22Rv1 (cell line): ENCODE results near the gene RPL27.

Experiments
- H3K27ac ChIP-seq: fragments of 450-650 bp; 2 replicates; pipeline ENCODE4 v1.5.1; 2017
- ZFX ChIP-seq: fragments of 450-650 bp; IDR thresholded peaks from 2 replicates; pipeline ENCODE4 v1.6.1; 2017; ENCODE audit warnings: antibody characterized with exemption, borderline replicate concordance
- TF ChIP-seq, protein P1 (sequence below): fragments of 450-650 bp; IDR thresholded peaks from 2 replicates; pipeline ENCODE4 v1.5.1; 2017; ENCODE audit warnings: mild to moderate bottlenecking

The RPL27 gene

DNA sequence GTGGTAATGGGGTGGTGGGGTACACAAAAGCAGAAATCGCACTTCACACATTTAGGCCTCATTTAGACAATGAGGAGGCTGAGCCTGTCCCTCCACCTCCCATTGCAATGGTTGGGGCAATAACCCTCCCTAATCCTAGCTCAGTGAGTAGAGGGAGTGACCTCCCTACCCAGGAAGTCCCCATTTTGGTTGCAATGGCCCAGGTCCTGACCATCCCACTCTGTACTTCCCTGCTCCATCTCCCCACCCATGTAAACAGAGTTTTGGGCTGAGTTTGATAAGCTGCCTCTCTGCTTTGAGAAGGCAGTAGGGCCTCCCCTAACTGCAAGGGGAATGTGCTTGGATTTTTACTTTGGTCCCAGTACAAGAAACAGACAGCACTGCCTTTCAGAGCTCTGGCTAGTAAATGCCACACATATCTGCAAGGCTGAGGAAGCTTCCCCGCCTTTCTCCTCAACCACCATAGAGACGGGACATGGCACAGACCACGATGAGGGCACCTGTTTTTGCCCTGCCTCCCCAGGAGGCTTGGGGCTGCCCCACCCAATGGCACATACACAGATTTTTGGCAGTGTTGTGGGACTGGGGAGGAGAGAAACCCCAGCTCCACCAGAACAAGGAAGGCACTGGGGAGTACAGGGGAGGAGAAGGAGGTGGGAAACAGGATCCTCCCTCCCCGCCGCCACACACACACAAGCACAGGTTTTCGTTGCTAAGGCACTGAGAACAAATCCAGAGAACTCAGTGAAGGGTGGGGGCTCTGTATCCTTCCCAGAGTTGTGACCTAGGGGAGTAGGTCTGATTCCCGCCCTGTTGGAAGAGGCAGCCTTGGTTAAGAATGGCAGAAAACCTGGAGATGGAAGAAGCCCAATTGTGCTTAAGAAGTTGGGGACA, 16.7 kb downstream of the RPL27 start:
- TF ChIP-seq, protein P1, sequence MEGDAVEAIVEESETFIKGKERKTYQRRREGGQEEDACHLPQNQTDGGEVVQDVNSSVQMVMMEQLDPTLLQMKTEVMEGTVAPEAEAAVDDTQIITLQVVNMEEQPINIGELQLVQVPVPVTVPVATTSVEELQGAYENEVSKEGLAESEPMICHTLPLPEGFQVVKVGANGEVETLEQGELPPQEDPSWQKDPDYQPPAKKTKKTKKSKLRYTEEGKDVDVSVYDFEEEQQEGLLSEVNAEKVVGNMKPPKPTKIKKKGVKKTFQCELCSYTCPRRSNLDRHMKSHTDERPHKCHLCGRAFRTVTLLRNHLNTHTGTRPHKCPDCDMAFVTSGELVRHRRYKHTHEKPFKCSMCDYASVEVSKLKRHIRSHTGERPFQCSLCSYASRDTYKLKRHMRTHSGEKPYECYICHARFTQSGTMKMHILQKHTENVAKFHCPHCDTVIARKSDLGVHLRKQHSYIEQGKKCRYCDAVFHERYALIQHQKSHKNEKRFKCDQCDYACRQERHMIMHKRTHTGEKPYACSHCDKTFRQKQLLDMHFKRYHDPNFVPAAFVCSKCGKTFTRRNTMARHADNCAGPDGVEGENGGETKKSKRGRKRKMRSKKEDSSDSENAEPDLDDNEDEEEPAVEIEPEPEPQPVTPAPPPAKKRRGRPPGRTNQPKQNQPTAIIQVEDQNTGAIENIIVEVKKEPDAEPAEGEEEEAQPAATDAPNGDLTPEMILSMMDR, result no peak
- TF ChIP-seq ZFX, result no peak
- no peak overlapping the region for H3K27ac ChIP-seq

DNA sequence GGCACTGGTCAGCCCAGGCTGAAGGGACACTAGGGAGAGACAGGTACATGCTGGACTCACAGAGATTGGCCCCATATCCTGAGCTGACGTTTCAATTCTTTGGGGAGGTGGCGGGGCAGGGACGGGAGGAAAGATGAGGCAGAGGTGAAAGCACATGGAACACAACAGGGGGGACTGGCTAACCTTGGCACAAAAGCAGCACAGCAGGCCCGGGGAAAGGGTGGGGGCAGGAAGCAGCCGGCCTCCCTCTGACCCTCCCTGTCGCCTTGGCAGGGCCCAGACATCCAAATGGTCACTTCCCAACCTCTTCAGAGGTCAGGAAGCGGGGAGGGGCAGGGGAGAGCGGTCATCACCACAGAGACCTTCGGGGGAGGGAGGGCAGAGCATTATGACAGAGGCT, 17.4 kb downstream of the RPL27 start:
- no peak for TF ChIP-seq ZFX
- TF ChIP-seq, protein P1, result no peak
- no peak overlapping the region for H3K27ac ChIP-seq

DNA sequence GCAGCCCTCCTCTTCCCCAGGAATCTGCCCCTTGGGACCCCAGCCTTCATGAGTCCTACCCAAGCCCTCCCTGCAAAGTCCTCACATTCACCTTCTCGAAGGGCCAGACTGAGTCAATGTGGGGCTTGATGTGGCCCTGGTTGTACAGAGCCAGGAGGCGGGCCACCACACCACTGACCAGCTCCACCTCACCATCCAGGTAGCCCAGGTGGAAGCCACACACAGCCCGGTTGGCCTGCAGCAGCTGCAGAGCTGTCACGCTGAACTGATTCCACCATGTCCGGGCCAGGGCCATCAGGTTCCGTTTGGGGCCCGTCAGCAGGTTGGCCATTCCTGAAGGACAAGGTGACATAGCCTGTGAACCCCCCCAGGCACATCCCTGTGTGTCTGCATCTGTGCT, 18.0 kb downstream of the RPL27 start:
- H3K27ac ChIP-seq, result no peak overlapping the region
- TF ChIP-seq, protein P1, result no peak
- TF ChIP-seq ZFX, result no peak

DNA sequence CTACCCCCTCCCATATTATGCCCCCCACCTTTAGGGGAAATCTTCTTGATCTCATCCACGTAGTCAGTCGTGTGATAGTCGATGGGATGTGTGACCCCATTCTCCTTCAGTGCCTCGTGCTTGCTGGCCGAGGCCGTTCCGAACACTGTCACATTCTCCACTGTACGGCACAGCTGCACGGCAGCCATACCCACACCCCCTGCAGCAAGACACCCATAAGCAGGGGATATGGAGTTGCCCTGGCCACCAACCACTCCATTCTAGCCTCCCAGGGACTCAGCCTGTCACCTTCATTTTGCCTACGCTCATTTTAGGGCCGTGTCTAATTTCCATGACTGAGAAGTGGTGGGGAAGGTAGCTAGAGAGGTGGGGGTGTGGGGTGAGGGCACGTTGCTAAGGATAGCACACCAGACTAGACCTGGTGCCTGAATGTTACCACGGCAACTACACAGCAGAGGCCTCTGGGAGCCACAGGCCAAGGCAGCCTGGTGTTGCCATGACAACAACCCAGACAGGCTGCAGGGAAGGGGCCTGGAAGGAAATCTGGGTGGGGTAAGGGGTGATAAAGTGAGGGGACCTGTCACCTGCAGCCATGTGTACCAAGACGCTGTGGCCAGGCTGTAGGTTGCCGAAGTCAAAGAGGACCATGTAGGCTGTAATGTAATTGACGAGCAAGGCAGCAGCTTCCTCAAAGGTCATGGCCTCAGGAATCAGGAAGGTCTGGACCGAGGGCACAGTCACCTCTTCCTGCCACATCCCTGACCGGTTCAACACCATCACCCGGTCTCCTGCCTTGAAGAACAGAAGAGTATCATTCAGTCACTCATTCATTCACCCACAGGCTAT, 20.0 kb downstream of the RPL27 start:
- no peak overlapping the region for H3K27ac ChIP-seq
- no peak for TF ChIP-seq ZFX
- TF ChIP-seq, protein P1, result no peak

- no peak for TF ChIP-seq ZFX
- TF ChIP-seq, protein P1, result no peak
- H3K27ac ChIP-seq, result no peak overlapping the region
These were observed 20.7 kb downstream of the RPL27 start for GRCh38 chr17:43018932-43019331.

GRCh38 chr17:43019418-43019817, 21.2 kb downstream of the RPL27 start:
- H3K27ac ChIP-seq, result no peak overlapping the region
- TF ChIP-seq, protein P1, result no peak
